H9 (cell line): Measurements from ENCODE around the gene FMN1. TPM values are rescaled to one million over a fixed set of nuclear protein-coding genes. Genes with fewer than 3 reads are reported as not detected.

Source experiments
- DNase-seq: peaks from one replicate; pipeline ENCODE4 v3.0.0-alpha.2; 2017
- H2AFZ ChIP-seq: one replicate; pipeline ENCODE4 v1.6.1; 2013; ENCODE audit warnings: mild to moderate bottlenecking, low read length, control low read depth, moderate library complexity
- H2AK5ac ChIP-seq: 2 replicates; pipeline ENCODE4 v1.6.1; 2013; ENCODE audit warnings: low read length, control low read depth, mixed read lengths; ENCODE audit not compliant: insufficient read length
- H2BK120ac ChIP-seq: one replicate; pipeline ENCODE4 v1.6.1; 2013; ENCODE audit warnings: low read depth, mild to moderate bottlenecking, low read length, control low read depth, inconsistent platforms; ENCODE audit not compliant: poor library complexity, severe bottlenecking
- H2BK12ac ChIP-seq: 2 replicates; pipeline ENCODE4 v1.6.1; 2013; ENCODE audit warnings: low read length, control low read depth, mixed read lengths, low read depth; ENCODE audit not compliant: insufficient read length
- H2BK15ac ChIP-seq: 2 replicates; pipeline ENCODE4 v1.6.1; 2013; ENCODE audit warnings: low read depth, low read length, control low read depth
- H2BK20ac ChIP-seq: one replicate; pipeline ENCODE4 v1.6.1; 2013; ENCODE audit warnings: low read depth, mild to moderate bottlenecking, low read length, control low read depth, inconsistent platforms; ENCODE audit not compliant: poor library complexity, severe bottlenecking
- H2BK5ac ChIP-seq: 2 replicates; pipeline ENCODE4 v1.6.1; 2013; ENCODE audit warnings: low read length, control low read depth, mixed read lengths; ENCODE audit not compliant: insufficient read length
- H3K14ac ChIP-seq: 2 replicates; pipeline ENCODE4 v1.6.1; 2013; ENCODE audit warnings: low read length, control low read depth; ENCODE audit not compliant: insufficient read depth
- H3K18ac ChIP-seq: 2 replicates; pipeline ENCODE4 v1.6.1; 2013; ENCODE audit warnings: low read depth, mild to moderate bottlenecking, mixed read lengths, low read length, control low read depth; ENCODE audit not compliant: insufficient read length
- H3K23ac ChIP-seq: 2 replicates; pipeline ENCODE4 v1.6.1; 2013; ENCODE audit warnings: low read length, control low read depth, mixed read lengths, low read depth; ENCODE audit not compliant: insufficient read length
- H3K23me2 ChIP-seq: 2 replicates; pipeline ENCODE4 v1.6.1; 2013; ENCODE audit warnings: low read depth, mild to moderate bottlenecking, mixed read lengths, low read length, control low read depth; ENCODE audit not compliant: insufficient read length, poor library complexity, severe bottlenecking
- H3K27ac ChIP-seq: 2 replicates; pipeline ENCODE4 v1.5.1; 2013; ENCODE audit warnings: low read length, control low read depth, mixed read lengths, low read depth; ENCODE audit not compliant: insufficient read length
- H3K27me3 ChIP-seq: 2 replicates; pipeline ENCODE4 v1.6.1; 2013; ENCODE audit warnings: low read length, control low read depth, inconsistent platforms; ENCODE audit not compliant: insufficient read depth
- H3K4ac ChIP-seq: 2 replicates; pipeline ENCODE4 v1.6.1; 2013; ENCODE audit warnings: low read depth, mild to moderate bottlenecking, control low read depth, inconsistent platforms, low read length, moderate library complexity
- H3K4me1 ChIP-seq: 2 replicates; pipeline ENCODE4 v1.6.1; 2013; ENCODE audit warnings: low read length, control low read depth, inconsistent platforms; ENCODE audit not compliant: insufficient read depth
- H3K4me2 ChIP-seq: 2 replicates; pipeline ENCODE4 v1.6.1; 2013; ENCODE audit warnings: low read length, control low read depth, mixed read lengths; ENCODE audit not compliant: insufficient read length, insufficient read depth
- H3K56ac ChIP-seq: 2 replicates; pipeline ENCODE4 v1.6.1; 2013; ENCODE audit warnings: low read depth, mild to moderate bottlenecking, mixed read lengths, low read length, control low read depth; ENCODE audit not compliant: insufficient read length
- H3K79me1 ChIP-seq: 2 replicates; pipeline ENCODE4 v1.6.1; 2013; ENCODE audit warnings: low read depth, mild to moderate bottlenecking, moderate library complexity, low read length, control low read depth, inconsistent platforms; ENCODE audit not compliant: insufficient read depth, poor library complexity, severe bottlenecking
- H3K79me2 ChIP-seq: 2 replicates; pipeline ENCODE4 v1.6.1; 2013; ENCODE audit warnings: low read length, control low read depth, inconsistent platforms; ENCODE audit not compliant: insufficient read depth
- H3K9ac ChIP-seq: 2 replicates; pipeline ENCODE4 v1.6.1; 2013; ENCODE audit warnings: low read length, control low read depth, mixed read lengths; ENCODE audit not compliant: insufficient read length; ENCODE audit errors: extremely low read depth
- H3K9me3 ChIP-seq: one replicate; pipeline ENCODE4 v1.6.1; 2013; ENCODE audit warnings: low read depth, low read length, inconsistent platforms; ENCODE audit not compliant: control insufficient read depth
- H3T11ph ChIP-seq: one replicate; pipeline ENCODE4 v1.6.1; 2013; ENCODE audit warnings: mild to moderate bottlenecking, low read length, control low read depth, inconsistent platforms
- H4K20me1 ChIP-seq: one replicate; pipeline ENCODE4 v1.6.1; 2013; ENCODE audit not compliant: control insufficient read depth, insufficient read length, insufficient read depth
- H4K5ac ChIP-seq: 2 replicates; pipeline ENCODE4 v1.6.1; 2013; ENCODE audit warnings: low read depth, mild to moderate bottlenecking, mixed read lengths, low read length, control low read depth; ENCODE audit not compliant: insufficient read length
- H4K8ac ChIP-seq: replicated peaks from 2 replicates; pipeline ENCODE4 v1.6.1; 2013; ENCODE audit warnings: low read length, control low read depth, mixed read lengths, low read depth; ENCODE audit not compliant: insufficient read length
- H4K91ac ChIP-seq: 2 replicates; pipeline ENCODE4 v1.6.1; 2013; ENCODE audit warnings: low read depth, mild to moderate bottlenecking, moderate library complexity, mixed read lengths, low read length, control low read depth; ENCODE audit not compliant: insufficient read length
- H3K27ac Mint-ChIP-seq, 3 experiments: 2 replicates in 2 of 3; 3 replicates in 1 of 3; pipeline ENCODE4 v1.8.0; 2020 to 2021; ENCODE audit warnings: mixed read lengths in 3 of 3, mild to moderate bottlenecking in 1 of 3, moderate library complexity in 1 of 3
- H3K27me3 Mint-ChIP-seq: 2 replicates; pipeline ENCODE4 v1.8.0; 2021; ENCODE audit warnings: low read depth, mild to moderate bottlenecking, moderate library complexity, mixed read lengths
- H3K36me3 Mint-ChIP-seq, 3 experiments: 2 replicates in 2 of 3; 3 replicates in 1 of 3; pipeline ENCODE4 v1.8.0; 2020 to 2021; ENCODE audit warnings: low read depth in 3 of 3, mixed read lengths in 3 of 3; ENCODE audit not compliant: insufficient read depth in 1 of 3
- H3K4me1 Mint-ChIP-seq, 2 experiments: 2 replicates each; pipeline ENCODE4 v1.8.0; 2020; ENCODE audit warnings: mixed read lengths in 2 of 2
- H3K4me3 Mint-ChIP-seq, 2 experiments: 2 replicates in 1 of 2; 3 replicates in 1 of 2; pipeline ENCODE4 v1.8.0; 2020 to 2021; ENCODE audit warnings: mild to moderate bottlenecking in 2 of 2, mixed read lengths in 2 of 2, moderate library complexity in 1 of 2
- H3K9me3 Mint-ChIP-seq, 2 experiments: 2 replicates in 1 of 2; 3 replicates in 1 of 2; pipeline ENCODE4 v1.8.0; 2020; ENCODE audit warnings: mild to moderate bottlenecking in 2 of 2, mixed read lengths in 2 of 2, moderate library complexity in 1 of 2
- WGBS: extraction: QIAGEN DNeasy Blood & Tissue Kit; methylation state at CpG from one replicate; pipeline ENCODE4 v1.1.7; 2013; ENCODE audit warnings: missing lambda C conversion rate, low lambda C conversion rate, mixed read lengths; ENCODE audit not compliant: insufficient read length; ENCODE audit errors: extremely low coverage; 5-methylcytosine and 5-hydroxymethylcytosine counted together
- total RNA-seq: library from RNA; stranded (reverse); gene quantifications from 2 replicates; pipeline ENCODE4 v1.2.1, GENCODE V29; 2021
- TF ChIP-seq, protein P1 (sequence below): fragments of 200-600 bp; sonication (generic); conservative IDR thresholded peaks from 3 replicates; pipeline ENCODE4 v1.8.0; 2021; ENCODE audit warnings: antibody characterized with exemption, mild to moderate bottlenecking

Gene FMN1
- total RNA-seq, 1 experiment from 2014 or later, result 1.9 TPM

DNA sequence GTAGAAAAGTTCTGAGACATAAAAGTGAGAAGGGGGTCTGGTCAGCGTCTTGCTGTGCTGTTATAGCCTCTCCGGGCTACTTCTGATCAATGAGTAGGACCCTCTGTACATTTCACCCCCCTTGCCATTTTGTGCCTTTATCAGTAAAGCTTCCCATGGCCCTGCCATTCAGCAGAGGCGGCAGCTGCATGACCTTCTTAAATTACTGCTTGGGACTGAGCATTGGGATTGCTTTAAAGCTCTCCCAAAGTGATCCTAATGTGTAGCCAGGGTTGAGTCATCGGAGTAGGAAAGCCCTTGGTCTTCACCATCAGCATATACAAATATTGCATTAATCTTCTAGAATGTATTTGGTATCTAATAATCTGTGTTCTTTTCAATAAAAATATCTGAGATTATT, 70.2 kb downstream of the FMN1 start:
- H3K14ac ChIP-seq, result no peak overlapping the region
- no peak overlapping the region for H3T11ph ChIP-seq
- no peak overlapping the region for H3K18ac ChIP-seq
- no peaks in the 10 kb centered on the region for H3K9me3 ChIP-seq
- no peaks in the 10 kb centered on the region; a peak in 1 of 5 replicates for H3K9me3 Mint-ChIP-seq
- no CpG with 5 or more reads among the region's 4 CpGs for WGBS
- H3K4me2 ChIP-seq, result no peak overlapping the region
- no peaks in the 10 kb centered on the region for H4K20me1 ChIP-seq
- no peak overlapping the region for H2BK12ac ChIP-seq
- no peak overlapping the region for H3K4me3 Mint-ChIP-seq
- no peak for DNase-seq
- no peak overlapping the region for H2AFZ ChIP-seq
- H2BK5ac ChIP-seq, result no peak overlapping the region
- no peaks in the 10 kb centered on the region for H3K27me3 Mint-ChIP-seq
- H3K4me1 ChIP-seq, result no peaks in the 10 kb centered on the region; the same call in 1 of the 2 replicates
- H3K9ac ChIP-seq, result no peak overlapping the region
- no peak overlapping the region for H2BK15ac ChIP-seq
- no peaks in the 10 kb centered on the region for H3K79me2 ChIP-seq
- H3K4ac ChIP-seq, result no peak overlapping the region
- no peak overlapping the region for H3K27ac Mint-ChIP-seq
- H2AK5ac ChIP-seq, result no peak overlapping the region
- no peak overlapping the region for H3K56ac ChIP-seq
- H4K8ac ChIP-seq, result no peak overlapping the region
- TF ChIP-seq, protein P1, sequence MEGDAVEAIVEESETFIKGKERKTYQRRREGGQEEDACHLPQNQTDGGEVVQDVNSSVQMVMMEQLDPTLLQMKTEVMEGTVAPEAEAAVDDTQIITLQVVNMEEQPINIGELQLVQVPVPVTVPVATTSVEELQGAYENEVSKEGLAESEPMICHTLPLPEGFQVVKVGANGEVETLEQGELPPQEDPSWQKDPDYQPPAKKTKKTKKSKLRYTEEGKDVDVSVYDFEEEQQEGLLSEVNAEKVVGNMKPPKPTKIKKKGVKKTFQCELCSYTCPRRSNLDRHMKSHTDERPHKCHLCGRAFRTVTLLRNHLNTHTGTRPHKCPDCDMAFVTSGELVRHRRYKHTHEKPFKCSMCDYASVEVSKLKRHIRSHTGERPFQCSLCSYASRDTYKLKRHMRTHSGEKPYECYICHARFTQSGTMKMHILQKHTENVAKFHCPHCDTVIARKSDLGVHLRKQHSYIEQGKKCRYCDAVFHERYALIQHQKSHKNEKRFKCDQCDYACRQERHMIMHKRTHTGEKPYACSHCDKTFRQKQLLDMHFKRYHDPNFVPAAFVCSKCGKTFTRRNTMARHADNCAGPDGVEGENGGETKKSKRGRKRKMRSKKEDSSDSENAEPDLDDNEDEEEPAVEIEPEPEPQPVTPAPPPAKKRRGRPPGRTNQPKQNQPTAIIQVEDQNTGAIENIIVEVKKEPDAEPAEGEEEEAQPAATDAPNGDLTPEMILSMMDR, result no peak
- no peaks in the 10 kb centered on the region for H3K27me3 ChIP-seq
- H2BK120ac ChIP-seq, result no peak overlapping the region
- H2BK20ac ChIP-seq, result no peak overlapping the region
- no peak overlapping the region for H4K5ac ChIP-seq
- no peaks in the 10 kb centered on the region for H3K23me2 ChIP-seq
- no peak overlapping the region for H3K27ac ChIP-seq
- H3K4me1 Mint-ChIP-seq, result peaks cover 12 to 13% of the 10 kb centered on the region in 2 experiments
- no peak overlapping the region for H4K91ac ChIP-seq
- no peaks in the 10 kb centered on the region for H3K79me1 ChIP-seq
- H3K23ac ChIP-seq, result no peak overlapping the region
- peaks cover 0 to 8% (median 7%) of the 10 kb centered on the region in 3 experiments; a peak in 3 of 7 replicates for H3K36me3 Mint-ChIP-seq
